ENCODE data around the gene GOLIM4.
"Not testable (repeated sequence)": the region's sequence is repeated elsewhere in the genome, so short reads cannot be mapped to it uniquely, and the experiment has no call there.

The GOLIM4 gene, protein sequence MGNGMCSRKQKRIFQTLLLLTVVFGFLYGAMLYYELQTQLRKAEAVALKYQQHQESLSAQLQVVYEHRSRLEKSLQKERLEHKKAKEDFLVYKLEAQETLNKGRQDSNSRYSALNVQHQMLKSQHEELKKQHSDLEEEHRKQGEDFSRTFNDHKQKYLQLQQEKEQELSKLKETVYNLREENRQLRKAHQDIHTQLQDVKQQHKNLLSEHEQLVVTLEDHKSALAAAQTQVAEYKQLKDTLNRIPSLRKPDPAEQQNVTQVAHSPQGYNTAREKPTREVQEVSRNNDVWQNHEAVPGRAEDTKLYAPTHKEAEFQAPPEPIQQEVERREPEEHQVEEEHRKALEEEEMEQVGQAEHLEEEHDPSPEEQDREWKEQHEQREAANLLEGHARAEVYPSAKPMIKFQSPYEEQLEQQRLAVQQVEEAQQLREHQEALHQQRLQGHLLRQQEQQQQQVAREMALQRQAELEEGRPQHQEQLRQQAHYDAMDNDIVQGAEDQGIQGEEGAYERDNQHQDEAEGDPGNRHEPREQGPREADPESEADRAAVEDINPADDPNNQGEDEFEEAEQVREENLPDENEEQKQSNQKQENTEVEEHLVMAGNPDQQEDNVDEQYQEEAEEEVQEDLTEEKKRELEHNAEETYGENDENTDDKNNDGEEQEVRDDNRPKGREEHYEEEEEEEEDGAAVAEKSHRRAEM

DNA sequence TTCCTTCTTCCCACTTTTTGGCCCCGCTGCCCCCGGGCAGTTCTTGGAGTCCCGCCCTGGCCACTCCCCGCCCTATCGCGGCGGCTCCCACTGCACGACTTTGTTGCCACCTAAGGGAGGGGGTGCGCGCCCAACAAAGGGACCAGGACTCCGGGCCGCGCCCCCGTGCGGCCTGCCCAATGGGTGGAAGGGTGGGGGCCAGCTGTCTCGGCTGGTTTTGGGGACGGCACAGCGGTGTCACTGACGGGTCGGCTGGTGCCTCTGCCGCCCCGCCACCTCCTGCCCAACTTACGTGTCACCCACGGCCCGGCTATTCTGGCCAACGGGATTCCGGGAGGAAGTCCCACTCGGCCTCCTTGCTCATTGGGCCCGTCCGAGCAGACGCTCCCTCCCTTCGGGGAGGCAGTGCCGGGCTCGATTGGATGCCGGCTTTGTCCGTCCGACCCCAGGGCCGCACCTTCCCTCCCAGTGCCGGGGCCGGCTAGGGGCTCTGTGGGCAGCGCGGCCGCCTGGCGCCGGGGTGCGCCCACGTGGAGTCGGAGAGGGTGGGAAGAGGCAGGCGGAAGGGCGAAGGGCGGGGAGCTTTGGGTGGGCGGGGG, at the start of gene GOLIM4:
Gene GOLIM4 (minus strand): TSS at position 314 of the 599 bp plus-strand sequence. CDS start 639 bp downstream, outside the sequence.
- DNase-seq (ENCODE audit: low read depth in 3 of 3), result peak in 2 of 3 experiments; percentile 23 to 53

DNA sequence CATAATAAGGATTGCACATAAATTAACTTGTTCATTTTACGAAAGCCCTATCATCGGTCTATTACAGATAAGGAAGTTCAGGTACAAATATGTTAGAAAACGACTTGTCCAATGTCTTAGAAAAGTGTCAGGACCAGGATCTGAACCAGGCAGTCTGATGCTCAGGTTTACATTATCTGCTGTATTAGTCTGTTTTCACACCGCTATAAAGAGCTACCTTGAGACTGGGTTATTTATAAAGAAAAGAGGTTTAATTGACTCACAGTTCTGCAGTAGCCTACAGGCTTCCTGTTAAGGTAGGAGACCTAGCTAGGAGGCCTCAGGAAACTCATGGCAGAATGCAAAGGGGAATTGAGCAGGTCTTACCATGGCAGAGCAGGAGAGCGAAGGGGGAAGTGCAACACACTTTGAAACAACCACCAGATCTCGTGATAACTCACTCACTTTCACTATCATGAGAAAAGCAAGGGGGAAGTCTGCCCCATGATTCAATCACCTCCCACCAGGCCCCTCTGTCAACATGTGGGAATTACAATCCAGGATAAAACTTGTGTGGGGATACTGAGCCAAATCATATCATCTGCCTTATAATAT, 45.8 kb upstream of the GOLIM4 start:
- no peak for DNase-seq (ENCODE audit: low read depth in 3 of 3)

DNA sequence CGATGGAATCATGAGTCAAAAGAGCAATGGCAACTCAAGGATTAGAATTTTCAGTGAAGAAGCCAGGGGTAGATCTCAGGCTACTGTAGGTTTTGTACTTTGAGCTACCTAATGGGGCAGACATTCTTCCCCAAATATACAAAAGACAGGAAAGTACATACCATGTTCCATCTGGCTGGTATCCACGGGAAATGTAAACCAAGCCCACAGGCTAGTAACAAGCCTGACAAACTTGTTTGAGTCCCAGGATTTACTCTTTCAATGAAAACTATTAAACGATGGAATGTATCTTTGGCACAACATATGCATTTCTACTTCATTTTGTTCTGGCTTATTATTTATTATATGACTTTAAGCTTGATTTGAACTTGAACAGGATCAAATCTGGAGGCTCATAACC, 44.2 kb upstream of the GOLIM4 start:
- DNase-seq (ENCODE audit: low read depth in 3 of 3), result no peak

DNA sequence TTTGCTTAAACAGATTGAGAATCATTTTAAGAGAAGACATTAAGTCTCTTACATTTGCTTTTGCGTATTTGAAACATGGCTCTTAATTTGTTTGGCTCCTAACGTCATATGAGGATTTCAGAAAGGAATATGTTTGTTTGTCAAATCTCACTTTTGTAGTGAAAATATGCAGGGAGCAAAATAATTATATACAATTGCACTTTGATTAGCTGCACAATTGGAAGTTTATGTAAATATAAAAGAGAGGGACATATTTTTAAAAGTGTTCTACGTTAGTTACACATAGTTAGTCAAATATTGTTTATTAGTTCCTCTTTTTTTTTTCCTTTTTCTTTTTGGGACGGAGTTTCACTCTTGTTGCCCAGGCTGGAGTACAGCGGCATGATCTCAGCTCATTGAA, 42.7 kb upstream of the GOLIM4 start:
- no peak for DNase-seq (ENCODE audit: low read depth in 3 of 3)

DNA sequence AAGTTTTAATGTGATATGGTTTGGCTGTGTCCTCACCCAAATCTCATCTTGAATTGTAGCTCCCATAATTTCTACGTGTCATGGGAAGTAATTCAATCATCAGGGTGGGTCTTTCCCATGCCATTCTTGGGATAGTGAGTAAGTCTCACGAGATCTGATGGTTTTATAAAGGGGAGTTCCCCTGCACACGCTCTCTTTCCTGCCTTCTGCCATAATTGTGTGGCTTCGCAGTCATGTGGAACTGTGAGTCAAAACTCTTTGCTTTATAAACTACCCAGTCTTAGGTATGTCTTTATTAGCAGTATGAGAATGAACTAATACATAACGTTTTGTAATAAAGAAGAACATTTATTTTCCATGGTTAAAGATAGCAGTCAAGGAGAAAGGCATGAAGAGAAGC, 39.2 kb upstream of the GOLIM4 start:
- DNase-seq (ENCODE audit: low read depth in 3 of 3), result no peak

DNA sequence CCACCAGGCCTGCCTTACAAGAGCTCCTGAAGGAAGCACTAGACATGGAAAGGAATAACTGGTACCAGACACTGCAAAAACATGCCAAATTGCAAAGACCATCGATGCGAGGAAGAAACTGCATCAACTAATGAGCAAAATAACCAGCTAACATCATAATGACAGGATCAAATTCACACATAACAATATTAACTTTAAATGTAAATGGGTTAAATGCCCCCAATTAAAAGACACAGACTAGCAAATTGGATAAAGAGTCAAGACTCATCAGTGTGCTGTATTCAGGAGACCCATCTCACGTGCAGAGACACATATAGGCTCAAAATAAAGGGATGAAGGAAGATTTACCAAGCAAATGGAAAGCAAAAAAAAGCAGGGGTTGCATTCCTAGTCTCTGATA, 34.5 kb upstream of the GOLIM4 start:
- DNase-seq (ENCODE audit: low read depth in 3 of 3), result not testable (repeated sequence)

DNA sequence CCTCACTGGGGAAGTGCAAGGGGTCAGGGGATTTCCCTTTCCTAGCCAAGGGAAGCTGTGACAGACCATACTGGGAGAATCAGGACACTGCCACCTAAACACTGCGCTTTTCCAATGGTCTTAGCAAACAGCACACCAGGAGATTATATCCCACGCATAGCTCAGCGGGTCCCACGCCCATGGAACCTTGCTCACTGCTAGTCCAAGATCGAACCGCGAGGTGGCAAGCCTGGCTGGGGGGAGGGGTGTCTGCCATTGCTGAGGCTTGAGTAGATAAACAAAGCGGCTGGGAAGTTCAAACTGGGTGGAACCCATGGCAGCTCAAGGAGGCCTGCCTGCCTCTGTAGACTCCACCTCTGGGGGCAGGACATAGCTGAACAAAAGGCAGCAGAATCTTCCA, 32.7 kb upstream of the GOLIM4 start:
- DNase-seq (ENCODE audit: low read depth in 3 of 3), result not testable (repeated sequence)

DNA sequence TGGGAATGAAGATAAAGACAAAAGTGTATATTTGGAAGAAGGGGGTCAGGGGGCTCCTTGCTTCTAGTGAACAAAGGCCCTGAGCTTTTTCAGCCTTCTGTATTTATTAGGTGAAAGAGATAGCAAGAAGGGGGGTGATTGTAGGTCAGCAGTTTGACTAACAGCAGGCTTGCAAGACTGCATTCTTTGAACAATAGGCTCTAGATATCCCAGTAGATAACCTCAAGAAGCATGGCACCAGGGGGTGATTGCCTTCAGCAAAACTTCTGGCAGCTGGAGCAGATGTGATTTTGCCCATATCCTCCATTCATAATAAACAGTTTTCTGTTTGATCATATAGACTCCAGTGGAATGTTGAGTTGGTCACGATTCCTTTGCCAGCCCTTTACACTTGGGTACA, 31.7 kb upstream of the GOLIM4 start:
- no peak for DNase-seq (ENCODE audit: low read depth in 3 of 3)

DNA sequence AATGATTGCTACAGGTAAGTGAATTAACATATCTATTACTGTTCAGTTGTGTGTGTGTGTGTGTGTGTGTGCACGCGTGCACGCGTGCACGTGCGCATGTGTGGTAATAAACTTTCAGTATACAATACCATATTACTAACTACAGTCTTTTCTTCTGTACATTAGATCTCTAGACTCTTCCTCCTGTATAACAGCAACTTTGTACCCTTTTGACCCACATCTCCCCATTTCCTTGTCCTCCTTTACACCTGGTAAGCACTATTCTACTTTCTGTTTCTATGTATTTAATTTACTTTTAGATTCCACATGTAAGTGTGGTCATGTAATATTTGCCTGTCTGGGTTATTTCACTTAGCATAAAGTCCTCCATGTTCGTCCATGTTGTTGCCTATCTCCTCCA, 29.1 kb upstream of the GOLIM4 start:
- DNase-seq (ENCODE audit: low read depth in 3 of 3), result no peak

DNA sequence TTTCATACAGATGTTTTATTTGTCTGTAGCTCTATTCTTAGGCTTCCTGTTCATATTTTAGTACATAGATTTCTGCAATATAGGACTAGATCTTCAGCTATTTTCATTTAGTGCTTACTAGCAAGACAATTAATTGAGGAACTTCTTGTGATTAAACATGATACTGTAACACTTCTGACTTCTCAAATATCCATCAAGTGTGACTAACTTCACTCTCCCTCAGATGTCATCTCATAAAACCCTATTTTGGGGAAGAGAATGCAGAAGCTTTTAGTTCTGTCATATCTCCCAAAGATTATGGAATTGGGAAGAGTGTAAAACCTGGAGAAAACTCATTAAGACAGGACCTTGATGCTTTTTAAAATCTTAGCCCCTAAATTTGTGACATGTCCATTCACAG, 28.6 kb upstream of the GOLIM4 start:
- no peak for DNase-seq (ENCODE audit: low read depth in 3 of 3)

DNA sequence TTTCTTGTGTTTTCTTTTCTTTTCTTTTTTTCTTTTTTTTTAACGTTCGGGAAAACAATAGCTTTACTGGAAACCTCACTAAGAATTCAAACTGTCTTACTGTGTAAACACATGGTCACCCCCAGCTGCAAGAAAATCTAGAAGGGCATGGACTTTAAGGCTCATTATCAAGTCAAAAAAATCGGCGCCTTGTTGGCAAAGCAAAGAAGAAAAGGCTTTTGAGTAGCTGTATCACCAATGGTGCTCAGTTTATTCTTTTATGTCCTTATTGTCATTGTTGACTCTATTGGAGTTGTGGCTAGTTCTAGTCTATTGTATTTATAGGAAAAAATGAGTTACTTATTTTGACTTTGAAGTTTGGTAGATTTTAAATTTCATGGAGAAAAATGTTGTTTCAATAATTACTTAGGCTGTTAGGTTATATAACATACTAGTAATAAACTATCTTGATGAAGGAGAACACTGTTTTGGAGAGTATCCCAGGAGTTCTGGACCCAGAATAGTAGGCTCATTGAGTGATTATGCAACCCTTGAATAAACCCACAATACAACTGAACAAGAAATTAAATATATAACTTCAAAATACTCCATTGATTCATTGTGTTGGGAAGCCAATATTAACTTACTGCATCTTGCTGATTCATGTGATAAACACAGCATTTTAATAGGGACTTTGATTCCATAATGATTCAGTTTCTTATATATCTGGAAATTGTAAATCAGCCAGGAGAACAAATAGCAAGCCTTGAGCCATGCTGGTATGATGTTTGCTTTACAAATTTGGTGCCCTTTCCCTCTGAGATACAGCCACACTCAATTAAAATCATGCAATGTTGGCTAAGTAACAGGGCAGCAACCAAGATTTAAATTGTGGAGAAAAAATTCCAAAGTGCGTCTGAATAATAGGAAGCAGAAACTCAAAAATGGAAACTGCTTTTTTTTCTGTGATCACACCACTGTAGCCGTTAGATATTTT, 27.8 kb upstream of the GOLIM4 start:
- DNase-seq (ENCODE audit: low read depth in 3 of 3), result no peak

DNA sequence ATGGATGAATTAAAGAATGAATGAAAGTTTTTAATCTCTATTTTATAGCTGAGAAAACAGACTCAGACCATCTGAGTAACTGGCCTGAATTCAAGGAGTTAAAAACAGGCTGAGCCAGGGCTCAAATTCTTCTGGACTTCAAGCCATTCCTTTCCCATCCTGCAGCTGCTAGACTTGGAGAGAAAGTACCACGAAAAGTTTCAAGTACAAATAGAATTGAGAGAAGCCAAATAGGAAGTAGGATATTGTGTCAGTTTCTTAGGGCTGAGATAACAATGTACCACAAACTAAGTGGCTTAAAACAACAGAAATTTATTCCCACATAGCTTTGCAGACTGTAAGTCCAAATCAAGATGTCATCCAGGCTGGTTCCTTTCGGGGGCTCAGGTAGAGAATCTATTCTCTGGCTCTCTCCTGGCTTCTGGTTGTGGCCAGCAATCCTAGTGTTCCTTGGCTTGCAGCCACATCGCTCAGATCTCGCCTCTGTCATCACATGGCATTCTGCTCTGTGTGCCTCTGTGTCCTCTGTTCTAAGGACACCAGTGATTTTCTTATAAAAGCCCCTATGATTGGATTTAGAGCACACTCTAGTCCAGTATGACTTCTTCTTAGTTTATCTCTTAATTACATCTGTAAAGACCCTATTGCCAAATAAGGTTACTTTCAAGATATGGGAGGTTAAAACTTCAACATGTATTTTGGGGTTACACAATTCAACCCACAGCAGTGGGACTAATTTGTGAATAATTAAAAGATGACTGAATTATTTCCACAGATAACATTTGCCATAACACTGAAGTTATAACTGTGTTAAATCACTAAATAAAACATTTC, 25.7 kb upstream of the GOLIM4 start:
- DNase-seq (ENCODE audit: low read depth in 3 of 3), result no peak

DNA sequence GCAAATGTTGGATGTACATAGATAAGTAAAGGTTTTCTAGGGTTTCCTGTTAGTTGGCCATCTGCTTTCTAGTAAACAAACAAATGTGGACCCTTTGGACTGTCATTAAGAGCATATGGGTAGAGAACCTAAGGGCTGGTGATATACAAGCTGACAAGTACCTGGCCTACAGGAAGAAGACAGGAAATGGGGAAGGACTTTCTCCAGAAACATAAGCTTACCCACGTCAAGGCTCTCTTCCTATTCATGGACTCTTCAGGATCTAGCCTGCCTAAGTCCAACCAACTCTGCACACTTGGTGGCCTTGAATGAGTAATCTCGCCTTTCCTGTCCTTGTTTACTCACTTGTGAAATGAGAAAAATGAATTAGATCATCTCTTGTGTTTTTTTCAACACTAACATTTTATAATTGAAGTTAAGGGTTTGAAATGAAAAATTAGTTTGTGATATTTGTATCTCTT, 22.2 kb upstream of the GOLIM4 start:
- DNase-seq (ENCODE audit: low read depth in 3 of 3), result no peak

DNA sequence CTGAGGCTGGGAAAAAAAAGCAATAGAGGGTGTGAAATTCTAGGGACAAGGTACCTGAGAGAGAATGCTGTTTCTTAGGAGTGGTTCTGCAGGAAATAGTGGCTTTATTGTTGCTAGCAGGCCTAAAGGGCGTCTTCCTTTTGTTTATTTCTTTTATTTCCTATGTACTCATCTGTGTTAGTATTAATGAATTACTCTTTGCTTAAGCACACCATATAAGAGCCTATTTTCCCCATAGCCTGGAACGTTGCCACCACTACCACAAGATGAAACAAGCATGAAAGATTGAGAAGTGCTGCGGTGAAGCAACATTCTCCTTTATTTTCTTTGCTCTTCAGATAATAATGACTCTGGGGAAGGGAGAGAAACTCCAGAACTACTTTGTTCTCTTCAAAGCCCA, 21.3 kb upstream of the GOLIM4 start:
- DNase-seq (ENCODE audit: low read depth in 3 of 3), result no peak

DNA sequence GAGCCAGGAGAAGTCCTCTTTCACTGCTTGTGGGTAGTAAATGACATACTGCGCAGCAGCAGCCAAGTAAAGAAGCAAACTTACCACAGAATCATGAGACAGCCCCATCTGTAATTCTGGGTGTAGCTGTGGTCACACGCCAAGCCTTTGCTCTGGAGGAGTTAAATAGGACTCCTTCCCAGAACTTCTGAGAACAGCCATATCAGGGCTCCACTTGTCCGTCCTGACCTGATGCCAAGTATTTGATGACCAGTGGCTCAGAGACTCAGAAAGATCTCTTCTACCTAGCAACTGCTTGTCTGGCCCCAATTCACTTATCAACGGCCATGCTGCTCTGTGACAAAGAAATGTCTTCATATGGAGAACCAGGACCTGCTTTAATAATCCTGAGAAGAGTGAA, 20.6 kb upstream of the GOLIM4 start:
- no peak for DNase-seq (ENCODE audit: low read depth in 3 of 3)

DNA sequence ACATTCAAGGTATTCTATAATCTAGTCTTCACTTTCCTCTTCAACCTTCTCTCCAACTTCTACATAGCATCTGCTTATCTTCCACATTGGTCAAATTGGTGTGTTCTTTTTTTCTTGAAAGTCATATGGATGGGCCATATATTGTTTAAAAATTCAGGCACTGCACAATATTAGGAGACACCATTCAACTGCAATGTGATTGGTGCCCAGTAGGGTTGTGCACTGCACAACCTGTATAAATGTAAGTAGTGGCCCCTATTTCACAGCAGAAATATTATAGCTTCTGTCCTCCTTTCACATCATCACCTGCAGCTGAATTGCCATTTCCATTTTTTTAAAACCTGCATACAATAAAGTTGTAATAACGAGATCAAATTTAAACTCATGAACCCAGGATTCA, 18.1 kb upstream of the GOLIM4 start:
- DNase-seq (ENCODE audit: low read depth in 3 of 3), result no peak

DNA sequence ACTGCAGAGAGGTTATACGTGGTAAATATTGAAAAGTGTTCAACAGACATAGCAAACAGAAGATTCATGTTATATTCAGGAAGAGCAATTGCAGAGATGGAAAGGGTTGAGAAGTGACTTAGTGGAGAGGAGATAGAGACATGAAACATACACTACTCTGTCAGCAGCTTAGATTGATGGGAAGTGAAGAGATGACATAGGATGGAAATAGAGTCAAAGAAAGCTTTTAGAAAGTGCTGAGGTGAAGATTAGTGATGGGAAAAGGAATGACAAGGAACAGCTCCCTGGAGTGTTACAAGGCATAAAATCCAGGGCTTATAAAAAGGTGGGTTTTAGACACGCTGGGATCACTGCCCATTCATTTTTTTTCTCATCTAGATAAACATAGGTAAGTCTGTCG, 17.2 kb upstream of the GOLIM4 start:
- DNase-seq (ENCODE audit: low read depth in 3 of 3), result no peak

DNA sequence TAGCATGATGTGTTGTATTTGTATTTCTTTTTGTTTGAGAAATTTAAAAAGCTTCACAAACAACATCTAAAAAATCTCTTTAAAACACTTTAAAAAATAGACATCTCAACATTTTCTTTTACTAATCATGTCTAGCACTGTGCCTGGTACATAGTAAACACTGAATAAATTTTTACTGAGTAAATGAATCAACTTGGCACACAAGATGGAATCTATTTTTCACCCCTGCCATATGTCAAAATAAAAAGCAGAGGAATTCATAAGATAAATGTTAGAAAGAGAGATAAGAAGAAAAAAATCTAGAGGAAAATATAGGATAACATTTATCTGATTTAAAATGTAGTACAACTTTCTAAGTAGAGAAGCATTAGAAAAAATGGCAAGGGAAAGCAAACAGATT, 8.6 kb upstream of the GOLIM4 start:
- no peak for DNase-seq (ENCODE audit: low read depth in 3 of 3)

DNA sequence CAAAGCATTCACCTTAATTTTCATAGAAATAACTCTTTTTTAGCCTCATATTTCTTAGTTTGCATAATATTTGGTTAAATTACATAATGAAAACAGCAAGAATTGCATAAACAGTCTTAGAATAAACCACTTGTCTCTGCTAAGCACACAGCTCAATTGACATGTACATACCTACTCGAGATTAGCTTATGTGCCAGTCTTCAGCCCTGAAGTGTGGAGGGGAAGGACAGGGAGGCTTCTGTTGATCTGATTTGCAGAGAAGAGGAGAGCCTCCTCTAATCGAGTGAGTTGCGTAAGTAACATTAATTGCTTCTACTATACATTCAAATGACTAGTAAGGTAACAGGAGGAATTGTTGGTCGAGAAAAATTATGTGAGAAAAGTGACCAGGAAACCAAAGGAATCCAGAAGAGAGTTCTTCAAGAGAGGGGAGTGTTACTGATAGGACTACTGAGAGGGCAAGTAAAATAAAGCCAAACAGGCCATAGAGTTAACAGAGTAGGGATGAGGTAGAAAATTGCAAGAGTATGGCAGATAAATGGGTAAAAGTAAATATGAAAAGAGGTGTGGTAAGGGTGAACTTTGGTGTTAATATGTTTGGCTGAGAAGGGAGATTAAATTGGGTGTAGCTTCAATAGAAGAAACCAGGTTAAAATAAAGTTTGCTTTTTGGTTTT, 7.1 kb upstream of the GOLIM4 start:
- DNase-seq (ENCODE audit: low read depth in 3 of 3), result no peak

All from stimulated activated CD4-positive, alpha-beta T cell treated with anti-CD3 and anti-CD28 coated beads, TNF-alpha, amount 100 ng/mL, for 24 hours (primary cell).